Nucleus accumbens (tissue), 56 donors: ENCODE results near the gene C12orf57.

ENCODE experiments used
- DNase-seq, 56 donors: peaks; one replicate each; lab custom pipeline; 2025; lab: John Stamatoyannopoulos, UW

Gene C12orf57

DNA sequence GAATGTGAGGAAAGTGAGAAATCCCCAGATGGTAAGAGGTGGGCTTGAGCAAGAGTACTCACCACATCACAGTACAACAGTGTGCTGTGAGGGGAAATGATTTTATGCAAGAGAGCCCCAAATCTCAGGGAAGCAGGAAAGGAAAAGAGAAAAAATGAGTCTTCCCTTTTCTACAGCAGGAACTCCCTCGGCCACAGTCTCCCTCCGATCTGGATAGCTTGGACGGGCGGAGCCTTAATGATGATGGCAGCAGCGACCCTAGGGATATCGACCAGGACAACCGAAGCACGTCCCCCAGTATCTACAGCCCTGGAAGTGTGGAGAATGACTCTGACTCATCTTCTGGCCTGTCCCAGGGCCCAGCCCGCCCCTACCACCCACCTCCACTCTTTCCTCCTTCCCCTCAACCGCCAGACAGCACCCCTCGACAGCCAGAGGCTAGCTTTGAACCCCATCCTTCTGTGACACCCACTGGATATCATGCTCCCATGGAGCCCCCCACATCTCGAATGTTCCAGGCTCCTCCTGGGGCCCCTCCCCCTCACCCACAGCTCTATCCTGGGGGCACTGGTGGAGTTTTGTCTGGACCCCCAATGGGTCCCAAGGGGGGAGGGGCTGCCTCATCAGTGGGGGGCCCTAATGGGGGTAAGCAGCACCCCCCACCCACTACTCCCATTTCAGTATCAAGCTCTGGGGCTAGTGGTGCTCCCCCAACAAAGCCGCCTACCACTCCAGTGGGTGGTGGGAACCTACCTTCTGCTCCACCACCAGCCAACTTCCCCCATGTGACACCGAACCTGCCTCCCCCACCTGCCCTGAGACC, 8.2 kb upstream of the C12orf57 start:
- DNase-seq = no peak

- DNase-seq = no peak
Observed at GRCh38 chr12:6936194-6936635, 7.6 kb upstream of the C12orf57 start.

DNA sequence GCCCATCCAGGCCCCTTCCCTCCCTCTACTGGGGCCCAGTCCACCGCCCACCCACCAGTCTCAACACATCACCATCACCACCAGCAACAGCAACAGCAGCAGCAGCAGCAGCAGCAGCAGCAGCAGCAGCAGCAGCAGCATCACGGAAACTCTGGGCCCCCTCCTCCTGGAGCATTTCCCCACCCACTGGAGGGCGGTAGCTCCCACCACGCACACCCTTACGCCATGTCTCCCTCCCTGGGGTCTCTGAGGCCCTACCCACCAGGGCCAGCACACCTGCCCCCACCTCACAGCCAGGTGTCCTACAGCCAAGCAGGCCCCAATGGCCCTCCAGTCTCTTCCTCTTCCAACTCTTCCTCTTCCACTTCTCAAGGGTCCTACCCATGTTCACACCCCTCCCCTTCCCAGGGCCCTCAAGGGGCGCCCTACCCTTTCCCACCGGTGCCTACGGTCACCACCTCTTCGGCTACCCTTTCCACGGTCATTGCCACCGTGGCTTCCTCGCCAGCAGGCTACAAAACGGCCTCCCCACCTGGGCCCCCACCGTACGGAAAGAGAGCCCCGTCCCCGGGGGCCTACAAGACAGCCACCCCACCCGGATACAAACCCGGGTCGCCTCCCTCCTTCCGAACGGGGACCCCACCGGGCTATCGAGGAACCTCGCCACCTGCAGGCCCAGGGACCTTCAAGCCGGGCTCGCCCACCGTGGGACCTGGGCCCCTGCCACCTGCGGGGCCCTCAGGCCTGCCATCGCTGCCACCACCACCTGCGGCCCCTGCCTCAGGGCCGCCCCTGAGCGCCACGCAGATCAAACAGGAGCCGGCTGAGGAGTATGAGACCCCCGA, 7.0 kb upstream of the C12orf57 start:
- peak in 10 of 56 donors; percentile 20 to 52 (median 46) for DNase-seq

DNA sequence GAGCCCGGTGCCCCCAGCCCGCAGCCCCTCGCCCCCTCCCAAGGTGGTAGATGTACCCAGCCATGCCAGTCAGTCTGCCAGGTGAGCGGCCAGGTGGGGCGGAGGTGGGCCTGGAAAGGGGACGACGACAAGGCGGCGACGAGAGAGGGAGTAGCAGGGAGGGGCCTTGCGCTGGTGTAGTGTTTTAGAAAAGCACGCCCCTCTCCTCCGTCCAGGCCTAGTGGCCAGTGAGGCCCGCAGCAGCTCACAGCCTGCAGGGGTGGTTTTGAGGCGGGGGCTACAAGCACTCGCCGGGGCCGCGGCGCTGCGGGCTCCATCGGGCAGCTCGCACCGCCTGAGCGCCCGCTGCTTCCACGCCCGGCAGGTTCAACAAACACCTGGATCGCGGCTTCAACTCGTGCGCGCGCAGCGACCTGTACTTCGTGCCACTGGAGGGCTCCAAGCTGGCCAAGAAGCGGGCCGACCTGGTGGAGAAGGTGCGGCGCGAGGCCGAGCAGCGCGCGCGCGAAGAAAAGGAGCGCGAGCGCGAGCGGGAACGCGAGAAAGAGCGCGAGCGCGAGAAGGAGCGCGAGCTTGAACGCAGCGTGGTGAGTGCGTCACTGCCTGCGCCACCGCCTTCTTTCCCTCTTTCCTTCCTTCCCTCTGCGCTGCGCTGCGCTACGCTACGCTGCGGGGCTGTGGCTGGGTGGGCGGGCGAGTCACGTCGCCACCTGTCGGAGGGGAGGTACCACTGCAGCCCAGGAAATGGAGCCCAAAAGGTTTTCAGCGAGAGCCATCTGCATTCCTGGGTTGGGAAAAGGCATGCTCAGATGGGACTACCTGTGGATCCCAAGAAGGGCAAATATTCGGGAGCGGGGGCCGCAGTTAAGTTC, 6.1 kb upstream of the C12orf57 start:
- DNase-seq = peak; percentile 54 to 96 (median 86)

DNA sequence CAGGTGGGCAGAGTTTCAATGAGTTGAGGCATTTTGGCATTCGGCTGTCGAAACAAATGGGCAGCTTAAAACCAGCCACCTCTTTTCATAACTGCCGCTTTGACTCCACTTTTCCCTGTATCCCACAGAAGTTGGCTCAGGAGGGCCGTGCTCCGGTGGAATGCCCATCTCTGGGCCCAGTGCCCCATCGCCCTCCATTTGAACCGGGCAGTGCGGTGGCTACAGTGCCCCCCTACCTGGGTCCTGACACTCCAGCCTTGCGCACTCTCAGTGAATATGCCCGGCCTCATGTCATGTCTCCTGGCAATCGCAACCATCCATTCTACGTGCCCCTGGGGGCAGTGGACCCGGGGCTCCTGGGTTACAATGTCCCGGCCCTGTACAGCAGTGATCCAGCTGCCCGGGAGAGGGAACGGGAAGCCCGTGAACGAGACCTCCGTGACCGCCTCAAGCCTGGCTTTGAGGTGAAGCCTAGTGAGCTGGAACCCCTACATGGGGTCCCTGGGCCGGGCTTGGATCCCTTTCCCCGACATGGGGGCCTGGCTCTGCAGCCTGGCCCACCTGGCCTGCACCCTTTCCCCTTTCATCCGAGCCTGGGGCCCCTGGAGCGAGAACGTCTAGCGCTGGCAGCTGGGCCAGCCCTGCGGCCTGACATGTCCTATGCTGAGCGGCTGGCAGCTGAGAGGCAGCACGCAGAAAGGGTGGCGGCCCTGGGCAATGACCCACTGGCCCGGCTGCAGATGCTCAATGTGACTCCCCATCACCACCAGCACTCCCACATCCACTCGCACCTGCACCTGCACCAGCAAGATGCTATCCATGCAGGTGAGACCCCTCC, 5.2 kb upstream of the C12orf57 start:
- peak in 2 of 56 donors; percentile 55 to 66 for DNase-seq

DNA sequence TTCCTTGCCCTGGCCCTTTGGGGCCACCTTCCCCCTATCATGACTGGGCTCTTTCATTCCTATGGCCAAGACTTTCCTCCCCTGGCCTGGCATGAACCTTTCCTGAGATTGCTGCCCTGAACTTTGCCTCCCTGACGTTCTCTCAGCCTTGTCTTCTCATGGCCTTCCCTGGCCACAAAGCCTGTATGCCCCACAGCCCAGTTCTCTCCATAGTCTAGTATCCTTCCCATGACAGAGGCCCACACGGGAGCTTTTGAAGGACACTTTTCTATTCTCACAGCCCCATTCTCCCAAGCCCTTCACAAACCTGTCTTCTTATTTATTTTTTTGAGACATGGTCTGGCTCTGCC, 4.7 kb upstream of the C12orf57 start:
- DNase-seq = no peak

- DNase-seq = peak in 1 of 56 donors; percentile 43
Observed at GRCh38 chr12:6941267-6941666, 2.6 kb upstream of the C12orf57 start.

GRCh38 chr12:6941782-6942181, 2.0 kb upstream of the C12orf57 start:
- DNase-seq = no peak

DNA sequence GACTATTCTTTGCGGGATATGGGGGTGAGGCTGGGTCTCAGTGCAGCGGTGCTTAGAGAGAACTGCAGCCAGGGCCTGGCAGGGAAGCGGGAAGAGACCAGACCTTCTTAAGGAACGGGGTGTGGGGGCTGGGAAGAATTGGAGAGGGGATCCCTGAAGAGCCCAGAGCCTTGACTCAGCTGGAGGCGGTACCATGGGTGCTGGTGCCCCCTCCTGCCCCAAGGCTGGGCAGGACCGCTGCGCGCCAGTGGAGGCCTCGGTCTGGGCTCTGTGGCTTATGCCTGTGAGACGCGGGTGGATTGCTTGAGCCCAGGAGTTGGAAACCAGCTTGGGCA, 1.5 kb upstream of the C12orf57 start:
- peak in 1 of 56 donors; percentile 34 for DNase-seq

- DNase-seq = peak; percentile 26 to 97 (median 79)
Observed at GRCh38 chr12:6943389-6943721, 467 bp upstream of the C12orf57 start.

GRCh38 chr12:6944381-6945186, 762 bp downstream of the C12orf57 start:
- peak; percentile 27 to 95 (median 84) for DNase-seq

GRCh38 chr12:6945613-6946012, 1.8 kb downstream of the C12orf57 start:
- no peak for DNase-seq

DNA sequence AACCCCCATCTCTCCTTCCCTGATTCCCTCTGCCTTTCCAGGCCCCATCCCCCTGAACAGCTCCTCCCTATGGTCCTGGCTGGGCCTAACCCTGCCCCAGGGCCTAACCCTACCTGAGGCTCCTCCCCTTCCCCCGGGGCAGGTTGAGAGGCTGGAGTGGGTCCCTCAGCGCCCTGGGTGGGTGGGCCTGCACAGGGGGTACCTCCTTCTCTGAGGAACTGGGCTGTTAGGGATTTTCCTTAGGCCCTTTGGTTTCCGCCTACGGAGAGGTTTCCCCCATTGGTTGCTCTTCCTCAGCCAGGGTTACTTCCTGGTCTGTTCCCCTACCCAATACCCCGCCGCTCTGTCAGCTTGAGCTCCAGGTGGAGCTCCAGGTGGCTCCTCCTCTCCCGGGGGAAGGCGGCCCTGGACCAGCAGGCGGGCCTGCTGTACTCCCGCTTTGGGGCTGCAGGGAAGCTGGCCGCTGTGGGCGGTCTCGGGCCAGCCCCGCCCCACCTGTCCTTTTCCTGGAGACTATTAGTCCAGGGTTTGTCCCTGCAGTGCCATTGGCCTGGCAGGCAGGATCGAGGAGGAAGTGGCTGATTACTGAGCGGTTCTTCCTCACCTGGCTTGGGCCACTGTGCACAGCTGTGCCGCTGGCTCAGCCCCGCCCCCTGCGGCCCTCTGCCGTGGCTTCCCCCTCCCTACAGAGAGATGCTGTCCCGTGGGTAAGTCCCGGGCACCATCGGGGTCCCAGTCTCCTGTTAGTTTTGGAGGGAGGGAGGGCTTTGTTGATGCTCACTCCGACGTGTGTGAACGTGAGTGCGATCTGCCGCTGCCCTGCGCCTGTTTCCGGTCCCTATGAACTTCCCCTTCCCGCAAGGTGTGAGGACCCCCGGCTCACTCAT, 2.5 kb downstream of the C12orf57 start:
- DNase-seq = no peak

- DNase-seq = no peak
Observed at GRCh38 chr12:6946920-6947374, 3.1 kb downstream of the C12orf57 start.

DNA sequence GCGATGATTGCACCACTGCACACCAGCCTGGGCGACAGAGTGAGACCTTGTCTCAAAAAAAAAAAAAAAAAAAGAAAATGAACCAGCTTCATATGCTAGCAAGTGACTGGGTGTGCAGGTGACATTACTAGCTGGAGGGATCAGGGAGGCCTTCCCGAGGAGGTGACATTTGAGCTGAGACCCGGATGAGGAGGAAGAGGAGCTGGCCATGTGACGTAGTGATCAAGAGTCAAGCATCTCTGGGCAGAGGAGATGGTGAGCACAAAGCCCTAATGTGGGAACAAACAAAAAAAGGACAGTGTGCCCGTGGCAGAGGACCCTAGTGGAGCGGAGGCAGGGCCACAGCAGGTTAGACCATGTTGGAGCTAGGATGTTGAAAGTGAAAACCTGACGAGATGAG, 3.8 kb downstream of the C12orf57 start:
- DNase-seq = no peak

- DNase-seq = no peak
Observed at GRCh38 chr12:6948873-6949594, 5.2 kb downstream of the C12orf57 start.

GRCh38 chr12:6950401-6950801, 6.6 kb downstream of the C12orf57 start:
- DNase-seq = no peak
